Measurements from ENCODE around the gene KIF20B. TPM values are rescaled to one million over a fixed set of nuclear protein-coding genes. Genes with fewer than 3 reads are reported as not detected.
A peak's percentile ranks its signal among the peaks of the same experiment; 100 is the strongest.

KIF20B gene
- total and polyA plus RNA-seq, 2 of the 13 experiments (the other 11 are each of a cell fraction or from before 2014, with no cell fraction given) = 3.5 to 38.6 TPM

DNA sequence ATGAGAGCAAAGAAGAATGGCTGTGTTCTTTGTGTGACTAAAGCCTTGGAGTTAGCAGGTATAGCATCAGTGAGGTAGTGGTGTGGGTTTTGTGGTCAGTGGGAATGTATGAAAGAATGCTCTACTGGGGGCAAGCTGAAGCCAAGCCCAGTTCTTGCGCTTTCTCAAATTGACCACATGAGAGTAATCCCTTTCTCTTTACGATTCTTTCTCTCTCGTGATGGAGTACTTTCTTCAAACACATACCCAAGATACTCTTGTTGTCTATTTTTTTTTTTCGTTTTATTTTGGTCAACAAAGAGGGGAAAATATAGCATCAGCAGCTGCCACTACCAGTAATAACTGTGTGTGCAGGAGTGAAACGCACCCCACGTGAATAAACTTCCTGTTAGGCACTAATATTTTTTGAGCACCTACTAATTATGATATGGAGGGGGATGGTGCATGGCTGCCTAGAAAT lies 48.0 kb upstream of the KIF20B start (continued):
- TF ChIP-seq ZNF644 (CRISPR knock-in tag; IDR thresholded peaks at IDR 0.05; ENCODE audit: low read depth) (no peak), NFIC (IDR thresholded peaks at IDR 0.05; ENCODE audit: low read length) (no peak), MIXL1 (CRISPR knock-in tag; IDR thresholded peaks at IDR 0.05) (no peak), DMAP1 (CRISPR knock-in tag; IDR thresholded peaks at IDR 0.05) (no peak), ZNF672 (CRISPR knock-in tag; IDR thresholded peaks at IDR 0.05) (no peak), TEAD3 (CRISPR knock-in tag; optimal IDR thresholded peaks at IDR 0.05; ENCODE audit: borderline replicate concordance) (peak; percentile 17), HOXA9 (CRISPR knock-in tag; IDR thresholded peaks at IDR 0.05; ENCODE audit: borderline replicate concordance) (no peak), ZFP36L2 (CRISPR knock-in tag; IDR thresholded peaks at IDR 0.05) (no peak), SOX5 (CRISPR knock-in tag; IDR thresholded peaks at IDR 0.05; ENCODE audit: borderline replicate concordance) (no peak), SAFB2 (CRISPR knock-in tag; IDR thresholded peaks at IDR 0.05; ENCODE audit: borderline replicate concordance, low read depth) (no peak), E2F2 (CRISPR knock-in tag; IDR thresholded peaks at IDR 0.05; ENCODE audit: borderline replicate concordance) (no peak), HMGA1 (CRISPR knock-in tag; conservative IDR thresholded peaks at IDR 0.05) (no peak), ZNF691 (CRISPR knock-in tag; IDR thresholded peaks at IDR 0.05; ENCODE audit: borderline replicate concordance, low read depth) (no peak), AGO1 (IDR thresholded peaks at IDR 0.05; ENCODE audit: low read depth, low read length, poor library complexity, severe bottlenecking) (no peak), MBD4 (IDR thresholded peaks at IDR 0.05; ENCODE audit: borderline replicate concordance, low read length) (no peak), HNF4A (CRISPR knock-in tag; IDR thresholded peaks at IDR 0.05) (no peak), ARID5B (CRISPR knock-in tag; IDR thresholded peaks at IDR 0.05) (no peak), IKZF1 (IDR thresholded peaks at IDR 0.05) (no peak), MED1 (CRISPR knock-in tag; IDR thresholded peaks at IDR 0.05) (no peak), ZNF12 (CRISPR knock-in tag; IDR thresholded peaks at IDR 0.05) (peak; percentile 59; the same call in 1 of the 2 replicates), JUND (CRISPR knock-in tag; IDR thresholded peaks at IDR 0.05) (no peak)
- TF ChIP-seq, protein P1, sequence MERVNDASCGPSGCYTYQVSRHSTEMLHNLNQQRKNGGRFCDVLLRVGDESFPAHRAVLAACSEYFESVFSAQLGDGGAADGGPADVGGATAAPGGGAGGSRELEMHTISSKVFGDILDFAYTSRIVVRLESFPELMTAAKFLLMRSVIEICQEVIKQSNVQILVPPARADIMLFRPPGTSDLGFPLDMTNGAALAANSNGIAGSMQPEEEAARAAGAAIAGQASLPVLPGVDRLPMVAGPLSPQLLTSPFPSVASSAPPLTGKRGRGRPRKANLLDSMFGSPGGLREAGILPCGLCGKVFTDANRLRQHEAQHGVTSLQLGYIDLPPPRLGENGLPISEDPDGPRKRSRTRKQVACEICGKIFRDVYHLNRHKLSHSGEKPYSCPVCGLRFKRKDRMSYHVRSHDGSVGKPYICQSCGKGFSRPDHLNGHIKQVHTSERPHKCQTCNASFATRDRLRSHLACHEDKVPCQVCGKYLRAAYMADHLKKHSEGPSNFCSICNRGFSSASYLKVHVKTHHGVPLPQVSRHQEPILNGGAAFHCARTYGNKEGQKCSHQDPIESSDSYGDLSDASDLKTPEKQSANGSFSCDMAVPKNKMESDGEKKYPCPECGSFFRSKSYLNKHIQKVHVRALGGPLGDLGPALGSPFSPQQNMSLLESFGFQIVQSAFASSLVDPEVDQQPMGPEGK (CRISPR knock-in tag; IDR thresholded peaks at IDR 0.05) = peak; percentile 45; the same call in 1 of the 2 replicates
